Chondrocyte (in vitro differentiated cells): ENCODE results near the gene MYO6. TPM values are rescaled to one million over a fixed set of nuclear protein-coding genes. Genes with fewer than 3 reads are reported as not detected.
A peak's percentile ranks its signal among the peaks of the same experiment; 100 is the strongest.

Experiments
- DNase-seq: peaks from one replicate; pipeline ENCODE4 v3.0.0; 2021; ENCODE audit warnings: mixed read lengths, low spot score
- H3K27ac Mint-ChIP-seq: one replicate; pipeline ENCODE4 v1.8.0; 2021; ENCODE audit warnings: mild to moderate bottlenecking, moderate library complexity, mixed read lengths; ENCODE audit not compliant: unreplicated experiment
- H3K27me3 Mint-ChIP-seq: 2 replicates; pipeline ENCODE4 v1.8.0; 2021; ENCODE audit warnings: low read depth, mixed read lengths
- H3K36me3 Mint-ChIP-seq: 2 replicates; pipeline ENCODE4 v1.8.0; 2021; ENCODE audit warnings: low read depth, mixed read lengths
- H3K4me1 Mint-ChIP-seq: 2 replicates; pipeline ENCODE4 v1.8.0; 2021; ENCODE audit warnings: low read depth, mild to moderate bottlenecking, mixed read lengths
- H3K4me3 Mint-ChIP-seq: one replicate; pipeline ENCODE4 v1.8.0; 2021; ENCODE audit warnings: mild to moderate bottlenecking, moderate library complexity, mixed read lengths; ENCODE audit not compliant: unreplicated experiment
- H3K9me3 Mint-ChIP-seq: 2 replicates; pipeline ENCODE4 v1.8.0; 2021; ENCODE audit warnings: low read depth, mixed read lengths
- total RNA-seq: library from RNA; stranded (reverse); gene quantifications from 3 replicates; pipeline ENCODE4 v1.2.1, GENCODE V29; 2021
- TF ChIP-seq, protein P1 (sequence below): fragments of 200-600 bp; sonication (generic); IDR thresholded peaks from 2 replicates; pipeline ENCODE4 v1.5.0; 2021; ENCODE audit warnings: antibody characterized with exemption, mild to moderate bottlenecking, moderate library complexity

MYO6 gene
- total RNA-seq, 1 donor from 2014 or later, result 32.5 TPM

DNA sequence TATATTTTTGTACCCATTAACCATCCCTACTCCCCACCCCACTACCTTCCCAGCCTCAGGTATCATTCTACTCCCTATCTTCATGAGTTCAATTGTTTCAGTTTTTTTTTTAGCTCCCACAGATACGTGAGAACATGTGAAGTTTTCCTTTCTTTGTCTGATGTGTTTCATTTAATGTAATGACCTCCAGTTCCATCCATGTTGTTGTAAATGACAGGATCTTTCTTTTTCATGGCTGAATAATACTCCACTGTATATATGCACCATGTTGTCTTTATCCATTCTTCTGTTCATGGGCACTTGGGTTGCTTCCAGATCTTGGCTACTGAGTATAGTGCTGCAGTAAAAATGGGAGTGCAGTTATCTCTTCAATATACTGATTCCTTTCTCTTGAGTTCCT lies 63.5 kb downstream of the MYO6 start:
- no peak overlapping the region for H3K4me3 Mint-ChIP-seq
- TF ChIP-seq, protein P1, sequence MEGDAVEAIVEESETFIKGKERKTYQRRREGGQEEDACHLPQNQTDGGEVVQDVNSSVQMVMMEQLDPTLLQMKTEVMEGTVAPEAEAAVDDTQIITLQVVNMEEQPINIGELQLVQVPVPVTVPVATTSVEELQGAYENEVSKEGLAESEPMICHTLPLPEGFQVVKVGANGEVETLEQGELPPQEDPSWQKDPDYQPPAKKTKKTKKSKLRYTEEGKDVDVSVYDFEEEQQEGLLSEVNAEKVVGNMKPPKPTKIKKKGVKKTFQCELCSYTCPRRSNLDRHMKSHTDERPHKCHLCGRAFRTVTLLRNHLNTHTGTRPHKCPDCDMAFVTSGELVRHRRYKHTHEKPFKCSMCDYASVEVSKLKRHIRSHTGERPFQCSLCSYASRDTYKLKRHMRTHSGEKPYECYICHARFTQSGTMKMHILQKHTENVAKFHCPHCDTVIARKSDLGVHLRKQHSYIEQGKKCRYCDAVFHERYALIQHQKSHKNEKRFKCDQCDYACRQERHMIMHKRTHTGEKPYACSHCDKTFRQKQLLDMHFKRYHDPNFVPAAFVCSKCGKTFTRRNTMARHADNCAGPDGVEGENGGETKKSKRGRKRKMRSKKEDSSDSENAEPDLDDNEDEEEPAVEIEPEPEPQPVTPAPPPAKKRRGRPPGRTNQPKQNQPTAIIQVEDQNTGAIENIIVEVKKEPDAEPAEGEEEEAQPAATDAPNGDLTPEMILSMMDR, result no peak
- peaks cover 28% of the 10 kb centered on the region for H3K4me1 Mint-ChIP-seq
- no peaks in the 10 kb centered on the region for H3K27me3 Mint-ChIP-seq
- H3K9me3 Mint-ChIP-seq, result peaks cover 3% of the 10 kb centered on the region
- DNase-seq, result no peak
- H3K36me3 Mint-ChIP-seq, result peaks cover 3% of the 10 kb centered on the region
- no peak overlapping the region for H3K27ac Mint-ChIP-seq

DNA sequence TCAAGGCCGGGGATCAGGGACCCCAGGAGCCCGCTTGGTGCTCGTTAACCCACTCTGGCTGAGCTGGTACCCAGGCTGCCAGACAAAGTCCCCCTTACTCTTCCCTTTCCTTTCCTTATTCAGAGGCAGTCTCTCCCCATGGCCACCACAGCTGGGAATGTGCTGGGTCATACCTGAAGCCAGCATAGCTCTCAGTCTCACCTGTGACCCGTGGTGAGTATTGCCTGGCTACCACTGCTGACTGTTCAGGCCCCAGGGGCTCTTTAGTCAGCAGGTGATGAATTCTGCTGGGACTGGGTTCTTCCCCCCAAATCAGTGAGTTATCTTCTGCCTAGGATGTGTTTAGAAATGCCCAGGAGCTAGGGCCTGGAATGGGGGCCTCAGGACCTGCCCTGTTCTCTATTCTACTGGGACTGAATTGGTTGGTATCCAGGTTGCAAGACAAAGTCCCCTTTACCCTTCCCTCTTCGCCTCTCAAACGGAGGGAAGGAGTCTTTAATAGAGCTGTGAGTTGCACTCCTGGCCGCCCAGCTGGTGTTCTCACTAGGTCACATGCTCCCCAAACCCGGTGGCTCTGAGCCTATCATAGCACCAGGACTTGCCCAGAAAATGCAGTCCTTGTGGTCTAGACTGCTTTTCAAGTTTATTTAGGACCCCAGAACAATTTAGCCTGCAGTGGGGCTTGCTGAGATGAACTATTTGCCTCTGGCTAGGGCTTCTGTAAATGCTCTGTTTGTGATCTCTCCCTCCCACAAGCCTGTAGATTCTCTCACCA lies 64.6 kb downstream of the MYO6 start:
- H3K9me3 Mint-ChIP-seq, result peaks cover 3% of the 10 kb centered on the region
- no peak for DNase-seq
- peaks cover 3% of the 10 kb centered on the region for H3K36me3 Mint-ChIP-seq
- H3K27ac Mint-ChIP-seq, result no peak overlapping the region
- peaks cover 39% of the 10 kb centered on the region for H3K4me1 Mint-ChIP-seq
- TF ChIP-seq, protein P1, result no peak
- no peak overlapping the region for H3K4me3 Mint-ChIP-seq
- H3K27me3 Mint-ChIP-seq, result no peaks in the 10 kb centered on the region

DNA sequence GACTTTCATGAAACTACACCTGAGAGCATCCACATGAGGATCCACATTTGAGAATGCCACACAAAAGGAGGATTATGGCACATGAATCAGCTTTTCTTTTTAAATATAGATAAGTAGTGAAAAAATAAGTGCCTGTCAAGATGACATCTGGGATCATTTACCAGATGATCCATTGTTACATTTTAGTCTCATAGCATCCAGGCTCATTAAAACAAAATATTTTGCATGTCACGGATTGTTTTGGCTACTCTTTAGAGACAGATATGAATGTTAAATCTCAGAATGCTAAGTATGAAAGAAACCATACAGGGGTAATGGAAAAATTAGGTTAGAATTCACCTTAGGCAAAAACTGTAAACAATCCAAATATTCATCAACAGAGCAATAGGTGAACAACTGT lies 66.7 kb downstream of the MYO6 start:
- peaks cover 43% of the 10 kb centered on the region for H3K4me1 Mint-ChIP-seq
- no peak overlapping the region for H3K4me3 Mint-ChIP-seq
- TF ChIP-seq, protein P1, result no peak
- DNase-seq, result no peak
- peaks cover 3% of the 10 kb centered on the region for H3K36me3 Mint-ChIP-seq
- H3K9me3 Mint-ChIP-seq, result peaks cover 3% of the 10 kb centered on the region
- no peaks in the 10 kb centered on the region for H3K27me3 Mint-ChIP-seq
- no peak overlapping the region for H3K27ac Mint-ChIP-seq

DNA sequence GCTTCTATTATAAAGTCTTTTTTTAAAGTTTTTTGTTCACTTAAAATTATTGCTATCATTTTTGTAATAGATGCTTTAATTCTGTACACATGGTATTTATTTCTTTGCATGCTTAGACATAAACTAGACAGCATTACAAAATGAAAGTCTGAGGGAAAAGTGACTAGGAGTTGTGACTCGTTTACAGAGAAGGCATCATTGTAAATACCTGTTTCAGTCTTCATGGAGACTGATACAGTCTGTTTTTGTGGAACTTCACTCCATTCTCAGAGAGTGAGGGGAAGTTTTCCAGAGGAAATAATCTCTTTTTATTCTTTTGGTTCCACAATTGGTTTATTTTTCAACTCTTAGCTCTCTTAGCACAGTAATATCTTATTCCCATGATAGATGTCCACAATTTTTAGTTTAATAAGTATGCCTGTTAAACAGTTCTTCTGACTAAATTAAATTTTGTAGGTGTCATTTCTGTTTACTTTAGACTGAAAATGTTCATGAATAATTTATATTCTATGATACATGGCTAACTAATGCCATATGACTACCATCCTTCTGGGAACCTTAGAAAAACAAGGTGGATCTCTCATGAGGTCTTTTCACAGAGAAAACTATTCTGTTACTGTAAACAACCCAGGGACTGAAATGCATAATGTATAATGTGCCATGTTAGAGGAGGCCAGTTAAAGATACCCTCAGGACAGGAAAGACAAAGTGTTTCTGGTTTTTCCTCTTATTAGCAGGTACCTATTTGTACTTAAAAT lies 69.2 kb downstream of the MYO6 start:
- TF ChIP-seq, protein P1, result no peak
- H3K4me3 Mint-ChIP-seq, result no peak overlapping the region

DNA sequence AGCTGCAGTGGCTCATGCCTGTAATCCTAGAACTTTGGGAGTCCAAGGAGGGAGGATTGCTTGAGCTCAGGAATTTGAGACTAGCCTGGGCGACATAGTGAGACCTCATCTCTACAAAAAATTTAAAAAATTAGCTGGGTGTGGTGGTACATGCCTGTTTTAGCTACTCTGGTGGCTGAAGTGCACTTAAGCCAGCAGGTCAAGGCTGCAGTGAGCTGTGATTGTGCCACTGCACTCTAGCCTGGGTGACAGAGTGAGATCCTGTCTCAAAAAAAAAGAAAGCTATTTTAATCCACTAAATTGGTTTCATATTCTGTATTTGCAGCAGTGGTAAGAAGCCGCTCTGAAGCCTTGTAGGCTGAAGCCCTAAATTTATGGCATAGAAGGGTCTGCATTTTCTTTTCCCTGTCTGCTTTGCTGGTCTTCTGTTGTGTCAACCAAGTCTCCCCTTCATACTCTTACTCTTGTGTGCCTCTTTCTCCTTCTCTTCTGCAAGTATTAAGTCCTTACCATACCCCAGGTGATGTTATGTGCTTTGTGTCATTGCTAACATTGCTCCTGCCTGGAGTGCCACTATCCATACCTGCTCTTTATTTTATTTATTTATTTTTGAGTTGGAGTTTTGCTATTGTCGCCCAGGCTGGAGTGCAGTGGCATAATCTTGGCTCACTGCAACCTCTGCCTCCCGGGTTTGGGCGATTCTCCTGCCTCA lies 70.9 kb downstream of the MYO6 start:
- Mint-ChIP-seq H3K9me3 (no peaks in the 10 kb centered on the region), H3K36me3 (peaks cover 1% of the 10 kb centered on the region), H3K27me3 (no peaks in the 10 kb centered on the region), H3K27ac (peak overlapping the region; percentile 63), H3K4me3 (no peak overlapping the region), H3K4me1 (peaks cover 39% of the 10 kb centered on the region)
- TF ChIP-seq, protein P1, result no peak
- no peak for DNase-seq

More for the DNA sequence above, 69.2 kb downstream of the MYO6 start:
- Mint-ChIP-seq H3K36me3 (peaks cover 1% of the 10 kb centered on the region), H3K4me1 (peaks cover 45% of the 10 kb centered on the region), H3K9me3 (no peaks in the 10 kb centered on the region), H3K27me3 (no peaks in the 10 kb centered on the region), H3K27ac (peak overlapping the region; percentile 79)
- no peak for DNase-seq
